HG03135 (cell line): ENCODE results near the gene NUTM1.

Source experiments
- ATAC-seq: cut with Tn5 transposase; IDR thresholded peaks from one replicate; pipeline ENCODE4 v1.9.1; 2021; ENCODE audit warnings: mild to moderate bottlenecking, moderate library complexity; ENCODE audit not compliant: unreplicated experiment

The NUTM1 gene

GRCh38 chr15:34342737-34343575 is at the start of gene NUTM1, which contains the start of gene NOP10:
NUTM1 (plus strand) TSS chr15:34343315; CDS start chr15:34343697, 382 bp downstream.
NOP10 (minus strand) TSS chr15:34343136; CDS start chr15:34343073, 63 bp downstream.
- ATAC-seq = peak; percentile 89

GRCh38 chr15:34297059-34297458 is 46.1 kb upstream of the NUTM1 start:
- no peak for ATAC-seq

GRCh38 chr15:34301058-34301457 is 42.1 kb upstream of the NUTM1 start:
- no peak for ATAC-seq

GRCh38 chr15:34304613-34305012 is 38.5 kb upstream of the NUTM1 start:
- no peak for ATAC-seq

- no peak for ATAC-seq
Measured at GRCh38 chr15:34311563-34311962, 31.6 kb upstream of the NUTM1 start.

- ATAC-seq = no peak
Measured at GRCh38 chr15:34314491-34315490, 28.3 kb upstream of the NUTM1 start.

- peak; percentile 65 for ATAC-seq
Measured at GRCh38 chr15:34318277-34319079, 24.6 kb upstream of the NUTM1 start.

- ATAC-seq = no peak
Measured at GRCh38 chr15:34323217-34323616, 19.9 kb upstream of the NUTM1 start.

GRCh38 chr15:34324933-34325332 is 18.2 kb upstream of the NUTM1 start:
- no peak for ATAC-seq

GRCh38 chr15:34325368-34325767 is 17.7 kb upstream of the NUTM1 start:
- no peak for ATAC-seq

- ATAC-seq = no peak
Measured at GRCh38 chr15:34327906-34328305, 15.2 kb upstream of the NUTM1 start.

- no peak for ATAC-seq
Measured at GRCh38 chr15:34329006-34329405, 14.1 kb upstream of the NUTM1 start.

GRCh38 chr15:34330279-34330678 is 12.8 kb upstream of the NUTM1 start:
- no peak for ATAC-seq

GRCh38 chr15:34331809-34332208 is 11.3 kb upstream of the NUTM1 start:
- no peak for ATAC-seq

GRCh38 chr15:34332553-34333120 is 10.5 kb upstream of the NUTM1 start:
- no peak for ATAC-seq

- ATAC-seq = no peak
Measured at GRCh38 chr15:34334672-34335071, 8.4 kb upstream of the NUTM1 start.

- no peak for ATAC-seq
Measured at GRCh38 chr15:34335176-34336032, 7.7 kb upstream of the NUTM1 start.

GRCh38 chr15:34336231-34336990 is 6.7 kb upstream of the NUTM1 start:
- no peak for ATAC-seq
